Heart left ventricle (tissue), 13 donors: ENCODE results near the gene NSUN2.

ENCODE experiments used
- CTCF ChIP-seq, 12 donors: fragments of 200-600 bp; sonication (generic) in 4 of 12; IDR thresholded peaks; one replicate each; pipeline versions ENCODE4 v1.5.0 to v1.8.0; 2018 to 2022; ENCODE audit warnings: antibody characterized with exemption in 12 of 12, mild to moderate bottlenecking in 5 of 12
- POLR2A ChIP-seq, 2 donors: fragments of 450-650 bp; IDR thresholded peaks; one replicate each; pipeline ENCODE4 v1.6.1; 2017; ENCODE audit warnings: antibody characterized with exemption in 2 of 2, mild to moderate bottlenecking in 2 of 2, moderate library complexity in 2 of 2
- donor health status: ischemic (EF 13 %, LVEDD 7.1; RV severe dilation, severe dysfunction).
- donor health status: DM: no; HTN: yes; CAD: no.
- donor health status: DM: no; HTN: no; CAD: no.
- donor health status: ischemic (EF 25% LVEDD 6.9; RV normal size, moderate dysfunction).
- donor health status: ischemic (EF 25% LVEDD 5.7; RV mildly dilated, moderate dysfunction).
- donor health status: ischemic (EF 35%, LVEDD 5.7; RV mildly dilated, moderate dysfunction).
- donor health status: nonischemic (EF 11% LVEDD 7.7; RV severe dilation, severe dysfunction).
- donor health status: DM: yes; HTN: yes; CAD: no.
- donor health status: PGD.
- donor health status: ischemic (EF 29% LVEDD 5.4; RV normal size, mild dysfunction).
- donor health status: nonischemic (EF 23%, LVEDD 6.1; RV moderate dilation, normal function).

DNA sequence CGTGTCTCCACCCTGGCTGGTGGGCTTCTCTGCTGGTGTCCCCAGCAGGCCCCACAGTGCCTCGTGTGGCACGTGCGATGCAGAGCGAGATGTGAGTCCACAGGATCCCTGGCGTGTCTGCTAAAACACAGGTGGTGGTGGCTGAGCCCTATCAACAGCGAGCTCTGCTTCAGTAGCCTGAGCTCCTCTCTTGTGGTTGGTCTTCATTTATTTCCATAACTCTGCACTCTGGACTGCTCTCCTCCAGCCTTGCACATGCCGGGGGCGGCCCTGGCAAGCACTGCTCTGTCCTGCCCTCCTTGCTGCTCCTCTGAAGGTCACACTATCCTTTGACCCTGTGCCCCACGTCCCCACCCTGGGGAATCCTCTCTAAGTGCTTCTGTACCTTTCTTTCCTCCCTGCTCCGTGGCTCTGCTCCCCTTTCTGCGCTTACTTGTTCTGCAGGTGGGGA lies 59.2 kb downstream of the NSUN2 start:
- no peak for TF ChIP-seq POLR2A (IDR thresholded peaks at IDR 0.05)
- no peak for TF ChIP-seq CTCF (IDR thresholded peaks at IDR 0.05)
